ENCODE data around the gene MS4A12. TPM values are rescaled to one million over a fixed set of nuclear protein-coding genes. Genes with fewer than 3 reads are reported as not detected.
"Not testable (repeated sequence)": the region's sequence is repeated elsewhere in the genome, so short reads cannot be mapped to it uniquely, and the experiment has no call there.

Gene MS4A12
- polyA plus RNA-seq, 1 donor: not detected

- H3K27ac ChIP-seq (ENCODE audit: low read length): no peak overlapping the region
- 100% methylated on average over 1 of the region's 6 CpGs for WGBS (ENCODE audit: insufficient coverage, low lambda C conversion rate)
- no peak overlapping the region for H3K4me3 ChIP-seq (ENCODE audit: low read length)
- H3K4me1 ChIP-seq (ENCODE audit: control insufficient read depth, insufficient read depth, low read length): no peaks in the 10 kb centered on the region
- H3K36me3 ChIP-seq (ENCODE audit: control insufficient read depth, insufficient read depth, low read length): no peaks in the 10 kb centered on the region
- no peaks in the 10 kb centered on the region for H3K27me3 ChIP-seq (ENCODE audit: control insufficient read depth, insufficient read depth, low read length)
- H3K9me3 ChIP-seq (ENCODE audit: control insufficient read depth, low read depth, low read length): peaks cover 5% of the 10 kb centered on the region
- no peak for DNase-seq
These were observed 18.8 kb downstream of the MS4A12 start for GRCh38 chr11:60511393-60511792.

- no peak for DNase-seq
- Histone ChIP-seq H3K36me3 (ENCODE audit: control insufficient read depth, insufficient read depth, low read length) (no peaks in the 10 kb centered on the region), H3K27ac (ENCODE audit: low read length) (no peak overlapping the region), H3K4me1 (ENCODE audit: control insufficient read depth, insufficient read depth, low read length) (no peaks in the 10 kb centered on the region), H3K9me3 (ENCODE audit: control insufficient read depth, low read depth, low read length) (peaks cover 5% of the 10 kb centered on the region), H3K27me3 (ENCODE audit: control insufficient read depth, insufficient read depth, low read length) (no peaks in the 10 kb centered on the region), H3K4me3 (ENCODE audit: low read length) (no peak overlapping the region)
- WGBS (ENCODE audit: insufficient coverage, low lambda C conversion rate): 83% methylated on average over 1 of the region's 3 CpGs
These were observed 20.2 kb downstream of the MS4A12 start for GRCh38 chr11:60512651-60513225.

- WGBS (ENCODE audit: insufficient coverage, low lambda C conversion rate): no CpG with 5 or more reads among the region's 2 CpGs
- H3K9me3 ChIP-seq (ENCODE audit: control insufficient read depth, low read depth, low read length): peaks cover 5% of the 10 kb centered on the region
- H3K4me1 ChIP-seq (ENCODE audit: control insufficient read depth, insufficient read depth, low read length): no peaks in the 10 kb centered on the region
- no peak overlapping the region for H3K27ac ChIP-seq (ENCODE audit: low read length)
- no peaks in the 10 kb centered on the region for H3K36me3 ChIP-seq (ENCODE audit: control insufficient read depth, insufficient read depth, low read length)
- DNase-seq: no peak
- no peak overlapping the region for H3K4me3 ChIP-seq (ENCODE audit: low read length)
- no peaks in the 10 kb centered on the region for H3K27me3 ChIP-seq (ENCODE audit: control insufficient read depth, insufficient read depth, low read length)
These were observed 21.2 kb downstream of the MS4A12 start for GRCh38 chr11:60513496-60514460.

- DNase-seq: no peak
- Histone ChIP-seq H3K9me3 (ENCODE audit: control insufficient read depth, low read depth, low read length) (no peaks in the 10 kb centered on the region), H3K4me3 (ENCODE audit: low read length) (no peak within 1 kb of the TSS), H3K4me1 (ENCODE audit: control insufficient read depth, insufficient read depth, low read length) (no peaks in the 10 kb centered on the region), H3K27me3 (ENCODE audit: control insufficient read depth, insufficient read depth, low read length) (no peaks in the 10 kb centered on the region), H3K36me3 (ENCODE audit: control insufficient read depth, insufficient read depth, low read length) (no peaks in the 10 kb centered on the region), H3K27ac (ENCODE audit: low read length) (no peak within 1 kb of the TSS)
- 100% methylated on average over 2 of the region's 29 CpGs for WGBS (ENCODE audit: insufficient coverage, low lambda C conversion rate)
These were observed 22.7 kb downstream of the MS4A12 start, which contains the start of gene MS4A13 for GRCh38 chr11:60515144-60515855. Gene MS4A13, plus strand, starts transcription at chr11:60515392. Its CDS starts 2,692 bp downstream, at chr11:60518084.

- Histone ChIP-seq H3K36me3 (ENCODE audit: control insufficient read depth, insufficient read depth, low read length) (no peaks in the 10 kb centered on the region), H3K9me3 (ENCODE audit: control insufficient read depth, low read depth, low read length) (no peaks in the 10 kb centered on the region), H3K4me3 (ENCODE audit: low read length) (no peak overlapping the region), H3K4me1 (ENCODE audit: control insufficient read depth, insufficient read depth, low read length) (no peaks in the 10 kb centered on the region), H3K27ac (ENCODE audit: low read length) (no peak overlapping the region), H3K27me3 (ENCODE audit: control insufficient read depth, insufficient read depth, low read length) (no peaks in the 10 kb centered on the region)
- DNase-seq: no peak
- no CpG with 5 or more reads among the region's 1 CpG for WGBS (ENCODE audit: insufficient coverage, low lambda C conversion rate)
These were observed 35.9 kb downstream of the MS4A12 start for GRCh38 chr11:60528465-60528864.

- Histone ChIP-seq H3K4me3 (ENCODE audit: low read length) (no peak overlapping the region), H3K27ac (ENCODE audit: low read length) (no peak overlapping the region), H3K4me1 (ENCODE audit: control insufficient read depth, insufficient read depth, low read length) (no peaks in the 10 kb centered on the region), H3K27me3 (ENCODE audit: control insufficient read depth, insufficient read depth, low read length) (no peaks in the 10 kb centered on the region), H3K9me3 (ENCODE audit: control insufficient read depth, low read depth, low read length) (no peaks in the 10 kb centered on the region), H3K36me3 (ENCODE audit: control insufficient read depth, insufficient read depth, low read length) (no peaks in the 10 kb centered on the region)
- no CpG with 5 or more reads among the region's 1 CpG for WGBS (ENCODE audit: insufficient coverage, low lambda C conversion rate)
- no peak for DNase-seq
These were observed 36.4 kb downstream of the MS4A12 start for GRCh38 chr11:60528934-60529333.

- 100% methylated on average over 1 of the region's 3 CpGs for WGBS (ENCODE audit: insufficient coverage, low lambda C conversion rate)
- H3K36me3 ChIP-seq (ENCODE audit: control insufficient read depth, insufficient read depth, low read length): no peaks in the 10 kb centered on the region
These were observed 38.0 kb downstream of the MS4A12 start for GRCh38 chr11:60530454-60531100.

GRCh38 chr11:60532383-60532782, 39.8 kb downstream of the MS4A12 start:
- not testable (repeated sequence) for H3K9me3 ChIP-seq (ENCODE audit: control insufficient read depth, low read depth, low read length); H3K4me3 ChIP-seq (ENCODE audit: low read length); H3K27ac ChIP-seq (ENCODE audit: low read length); H3K36me3 ChIP-seq (ENCODE audit: control insufficient read depth, insufficient read depth, low read length); H3K27me3 ChIP-seq (ENCODE audit: control insufficient read depth, insufficient read depth, low read length); DNase-seq; H3K4me1 ChIP-seq (ENCODE audit: control insufficient read depth, insufficient read depth, low read length)
- no CpG with 5 or more reads among the region's 18 CpGs for WGBS (ENCODE audit: insufficient coverage, low lambda C conversion rate)

More at GRCh38 chr11:60530454-60531100, 38.0 kb downstream of the MS4A12 start:
- no peak for DNase-seq
- H3K27ac ChIP-seq (ENCODE audit: low read length): no peak overlapping the region
- H3K4me1 ChIP-seq (ENCODE audit: control insufficient read depth, insufficient read depth, low read length): no peaks in the 10 kb centered on the region
- no peaks in the 10 kb centered on the region for H3K27me3 ChIP-seq (ENCODE audit: control insufficient read depth, insufficient read depth, low read length)
- H3K9me3 ChIP-seq (ENCODE audit: control insufficient read depth, low read depth, low read length): no peaks in the 10 kb centered on the region
- no peak overlapping the region for H3K4me3 ChIP-seq (ENCODE audit: low read length)

GRCh38 chr11:60538627-60539026, 46.0 kb downstream of the MS4A12 start:
- not testable (repeated sequence) for H3K27ac ChIP-seq (ENCODE audit: low read length); H3K9me3 ChIP-seq (ENCODE audit: control insufficient read depth, low read depth, low read length); H3K36me3 ChIP-seq (ENCODE audit: control insufficient read depth, insufficient read depth, low read length); H3K4me3 ChIP-seq (ENCODE audit: low read length); H3K4me1 ChIP-seq (ENCODE audit: control insufficient read depth, insufficient read depth, low read length); H3K27me3 ChIP-seq (ENCODE audit: control insufficient read depth, insufficient read depth, low read length); DNase-seq

- Histone ChIP-seq H3K36me3 (ENCODE audit: control insufficient read depth, insufficient read depth, low read length) (no peaks in the 10 kb centered on the region), H3K9me3 (ENCODE audit: control insufficient read depth, low read depth, low read length) (no peaks in the 10 kb centered on the region), H3K27me3 (ENCODE audit: control insufficient read depth, insufficient read depth, low read length) (no peaks in the 10 kb centered on the region), H3K4me1 (ENCODE audit: control insufficient read depth, insufficient read depth, low read length) (no peaks in the 10 kb centered on the region), H3K27ac (ENCODE audit: low read length) (no peak overlapping the region), H3K4me3 (ENCODE audit: low read length) (no peak overlapping the region)
- WGBS (ENCODE audit: insufficient coverage, low lambda C conversion rate): 97% methylated on average over 3 of the region's 5 CpGs
- DNase-seq: no peak
These were observed 51.5 kb downstream of the MS4A12 start for GRCh38 chr11:60544077-60544476.

Data from large intestine (tissue), 3 donors.